ENCODE results near the gene CHN2.

DNA sequence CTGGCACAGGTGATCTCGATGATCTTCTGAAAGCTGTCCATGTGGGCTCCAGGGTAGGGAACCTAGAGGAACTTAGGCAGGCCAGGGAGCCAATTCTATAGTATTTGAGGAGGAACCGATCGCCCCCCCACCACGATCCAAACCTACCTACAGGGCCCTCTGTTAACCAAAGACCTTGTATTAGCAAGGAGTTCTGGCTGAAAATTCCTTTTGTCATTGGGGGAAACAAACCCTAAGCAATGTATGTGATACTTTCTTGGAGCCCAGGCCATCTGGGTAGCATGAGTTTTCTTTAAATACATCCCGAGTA lies 62.1 kb downstream of the CHN2 start:
- TF ChIP-seq, protein P1, sequence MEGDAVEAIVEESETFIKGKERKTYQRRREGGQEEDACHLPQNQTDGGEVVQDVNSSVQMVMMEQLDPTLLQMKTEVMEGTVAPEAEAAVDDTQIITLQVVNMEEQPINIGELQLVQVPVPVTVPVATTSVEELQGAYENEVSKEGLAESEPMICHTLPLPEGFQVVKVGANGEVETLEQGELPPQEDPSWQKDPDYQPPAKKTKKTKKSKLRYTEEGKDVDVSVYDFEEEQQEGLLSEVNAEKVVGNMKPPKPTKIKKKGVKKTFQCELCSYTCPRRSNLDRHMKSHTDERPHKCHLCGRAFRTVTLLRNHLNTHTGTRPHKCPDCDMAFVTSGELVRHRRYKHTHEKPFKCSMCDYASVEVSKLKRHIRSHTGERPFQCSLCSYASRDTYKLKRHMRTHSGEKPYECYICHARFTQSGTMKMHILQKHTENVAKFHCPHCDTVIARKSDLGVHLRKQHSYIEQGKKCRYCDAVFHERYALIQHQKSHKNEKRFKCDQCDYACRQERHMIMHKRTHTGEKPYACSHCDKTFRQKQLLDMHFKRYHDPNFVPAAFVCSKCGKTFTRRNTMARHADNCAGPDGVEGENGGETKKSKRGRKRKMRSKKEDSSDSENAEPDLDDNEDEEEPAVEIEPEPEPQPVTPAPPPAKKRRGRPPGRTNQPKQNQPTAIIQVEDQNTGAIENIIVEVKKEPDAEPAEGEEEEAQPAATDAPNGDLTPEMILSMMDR (IDR thresholded peaks at IDR 0.05; ENCODE audit: low read depth, low read length), result no peak
- TF ChIP-seq POLR2A (IDR thresholded peaks at IDR 0.05; ENCODE audit: extremely low read depth, insufficient read length), result no peak
- no peak for TF ChIP-seq MAX (IDR thresholded peaks at IDR 0.05; ENCODE audit: low read depth, low read length)
- TF ChIP-seq MYC (IDR thresholded peaks at IDR 0.05; ENCODE audit: low read depth, low read length), result no peak
